ENCODE measurements around the gene CALR. TPM values are rescaled to one million over a fixed set of nuclear protein-coding genes. Genes with fewer than 3 reads are reported as not detected.

CALR gene
- total RNA-seq, 2 donors from 2014 or later: 298 to 388 TPM

DNA sequence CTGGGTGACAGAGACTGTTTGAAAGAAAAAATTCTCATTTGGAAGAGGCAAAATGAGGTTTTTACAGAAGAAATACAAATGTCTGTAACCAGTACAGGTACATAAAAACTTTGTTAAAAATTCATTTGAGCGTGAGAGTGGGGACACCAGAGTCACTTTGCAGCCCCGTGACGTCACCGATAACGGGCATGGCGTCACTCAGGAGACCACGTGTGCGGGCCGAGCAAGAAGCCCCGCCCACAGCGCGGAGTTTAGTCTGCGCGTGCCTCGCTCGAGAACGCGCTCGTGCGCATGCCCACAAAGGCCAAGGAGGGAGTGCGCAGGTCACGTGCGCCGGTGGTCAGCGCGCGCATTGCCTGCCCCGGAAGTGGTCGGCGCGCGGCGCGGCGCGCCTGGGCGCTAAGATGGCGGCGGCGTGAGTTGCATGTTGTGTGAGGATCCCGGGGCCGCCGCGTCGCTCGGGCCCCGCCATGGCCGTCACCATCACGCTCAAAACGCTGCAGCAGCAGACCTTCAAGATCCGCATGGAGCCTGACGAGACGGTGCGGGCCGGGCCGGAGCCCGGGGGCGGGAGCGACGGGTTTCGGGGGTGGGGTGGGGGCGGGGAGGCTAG is 7.2 kb downstream of the CALR start, which contains the start of gene RAD23A:
Gene RAD23A (plus strand): TSS at position 384 of the 613 bp plus-strand sequence. CDS start 87 bp downstream, at position 471.
- Histone ChIP-seq H3K4me3 (peak within 1 kb of the TSS; percentile 75 to 91), H3K9me3 (no peaks in the 10 kb centered on the region), H3K27me3 (no peaks in the 10 kb centered on the region), H3K4me1 (peaks cover 62% of the 10 kb centered on the region), H3K36me3 (replicated peaks in 1 of 2; ENCODE audit: insufficient read depth in 1 of 2, low read depth in 2 of 2) (peaks cover 14 to 35% of the 10 kb centered on the region in 2 donors), H3K27ac (peak within 1 kb of the TSS; percentile 86 to 95 (median 87))
- 1% methylated on average over 41 to 50 of the region's 62 CpGs for WGBS, 2 donors
- intact Hi-C loops (cut with DNase I): no loop called here
- peak; percentile 98 to 99 (median 99) for DNase-seq
- peak; percentile 95 for ATAC-seq
- peak; percentile 67 to 90 (median 84) for TF ChIP-seq POLR2A (IDR thresholded peaks at IDR 0.05)
- TF ChIP-seq, protein P1, sequence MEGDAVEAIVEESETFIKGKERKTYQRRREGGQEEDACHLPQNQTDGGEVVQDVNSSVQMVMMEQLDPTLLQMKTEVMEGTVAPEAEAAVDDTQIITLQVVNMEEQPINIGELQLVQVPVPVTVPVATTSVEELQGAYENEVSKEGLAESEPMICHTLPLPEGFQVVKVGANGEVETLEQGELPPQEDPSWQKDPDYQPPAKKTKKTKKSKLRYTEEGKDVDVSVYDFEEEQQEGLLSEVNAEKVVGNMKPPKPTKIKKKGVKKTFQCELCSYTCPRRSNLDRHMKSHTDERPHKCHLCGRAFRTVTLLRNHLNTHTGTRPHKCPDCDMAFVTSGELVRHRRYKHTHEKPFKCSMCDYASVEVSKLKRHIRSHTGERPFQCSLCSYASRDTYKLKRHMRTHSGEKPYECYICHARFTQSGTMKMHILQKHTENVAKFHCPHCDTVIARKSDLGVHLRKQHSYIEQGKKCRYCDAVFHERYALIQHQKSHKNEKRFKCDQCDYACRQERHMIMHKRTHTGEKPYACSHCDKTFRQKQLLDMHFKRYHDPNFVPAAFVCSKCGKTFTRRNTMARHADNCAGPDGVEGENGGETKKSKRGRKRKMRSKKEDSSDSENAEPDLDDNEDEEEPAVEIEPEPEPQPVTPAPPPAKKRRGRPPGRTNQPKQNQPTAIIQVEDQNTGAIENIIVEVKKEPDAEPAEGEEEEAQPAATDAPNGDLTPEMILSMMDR (IDR thresholded peaks at IDR 0.05): peak in 3 of 7 experiments; percentile 12 to 34 (median 16)

DNA sequence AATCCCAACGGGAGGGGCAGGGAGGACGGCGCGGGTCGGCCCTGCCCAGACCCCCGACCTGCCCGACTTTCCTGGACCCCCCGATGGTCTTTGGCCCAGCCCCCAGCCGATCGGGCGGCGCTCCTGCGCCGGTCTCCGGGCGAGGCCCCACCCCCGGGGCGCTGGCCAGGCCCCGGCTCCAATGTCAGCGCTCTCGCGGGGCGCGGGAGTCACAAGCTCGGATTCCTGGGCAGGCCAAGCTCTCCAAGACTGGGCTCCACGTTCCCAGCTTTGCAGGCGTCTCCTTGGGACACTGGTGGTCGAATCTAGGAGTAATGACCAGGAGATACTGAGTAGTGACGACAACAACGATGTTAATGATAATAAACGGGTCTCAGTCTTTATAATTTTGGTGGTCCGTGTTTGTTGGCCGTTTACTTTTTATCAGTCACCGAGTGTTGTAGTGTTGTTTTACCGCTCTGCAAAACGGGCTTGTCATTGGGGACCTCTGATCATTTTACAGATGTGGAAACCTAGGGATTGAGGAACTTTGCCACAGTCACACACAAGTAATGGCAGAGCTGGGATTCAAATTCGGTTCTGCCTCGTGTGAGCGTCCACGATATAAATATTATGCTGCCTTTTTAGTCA is 7.8 kb downstream of the CALR start:
- WGBS, 2 donors: 1% methylated on average over 14 to 31 of the region's 40 CpGs
- H3K27ac ChIP-seq: peak overlapping the region; percentile 86 to 95 (median 87)
- TF ChIP-seq, protein P1 (IDR thresholded peaks at IDR 0.05): no peak
- TF ChIP-seq POLR2A (IDR thresholded peaks at IDR 0.05): no peak
- DNase-seq (peak; percentile 69 to 77 (median 73)), ATAC-seq (peak; percentile 70)
- H3K4me3 ChIP-seq: peak overlapping the region; percentile 75 to 91
- intact Hi-C loops (cut with DNase I): no loop called here
- peaks cover 8 to 37% of the 10 kb centered on the region in 2 donors for H3K36me3 ChIP-seq (replicated peaks in 1 of 2; ENCODE audit: insufficient read depth in 1 of 2, low read depth in 2 of 2)
- H3K9me3 ChIP-seq: no peaks in the 10 kb centered on the region
- no peaks in the 10 kb centered on the region for H3K27me3 ChIP-seq
- peaks cover 55% of the 10 kb centered on the region for H3K4me1 ChIP-seq

DNA sequence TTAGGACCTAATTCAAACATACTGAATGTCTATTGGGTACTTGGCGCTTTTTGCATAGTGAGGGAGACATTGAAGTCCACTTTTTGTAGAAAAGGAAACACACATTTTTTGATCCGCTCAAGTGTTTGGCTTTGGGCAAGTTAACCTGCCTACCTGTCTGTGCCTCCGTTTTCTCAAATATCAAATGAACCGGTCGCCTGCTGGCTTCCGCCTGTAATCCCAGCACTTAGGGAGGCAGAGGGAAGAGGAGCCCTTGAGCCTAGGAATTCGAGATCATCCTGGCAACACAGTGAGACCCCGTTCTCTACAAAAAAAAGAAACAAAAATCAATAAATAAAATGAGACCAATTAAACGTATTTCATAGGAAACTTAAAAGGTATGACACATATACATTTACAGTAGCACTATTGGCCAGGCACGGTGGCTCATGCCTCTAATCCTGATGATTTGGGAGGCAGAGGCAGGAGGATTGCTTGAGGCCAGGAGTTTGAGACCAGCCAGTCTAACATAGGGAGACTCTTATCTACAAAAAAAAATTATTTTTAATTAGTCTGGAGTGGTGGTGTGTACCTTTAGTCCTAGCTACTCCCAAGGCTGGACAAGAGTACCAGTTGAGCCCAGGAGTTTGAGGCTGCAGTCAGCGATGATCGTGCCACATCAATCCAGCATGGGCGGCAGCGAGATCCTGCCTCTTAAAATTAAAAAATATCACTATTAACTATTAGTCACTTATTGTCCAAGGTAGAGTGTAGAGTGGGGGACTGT is 8.5 kb downstream of the CALR start:
- ATAC-seq (no peak), DNase-seq (no peak)
- WGBS, 2 donors: 53 to 61% methylated on average over 14 of the region's 14 CpGs
- H3K9me3 ChIP-seq: no peaks in the 10 kb centered on the region
- intact Hi-C loops (cut with DNase I): no loop called here
- TF ChIP-seq, protein P1 (IDR thresholded peaks at IDR 0.05): no peak
- no peak for TF ChIP-seq POLR2A (IDR thresholded peaks at IDR 0.05)
- peaks cover 48% of the 10 kb centered on the region for H3K4me1 ChIP-seq
- H3K27ac ChIP-seq: peak overlapping the region in 3 of 4 donors; percentile 86 to 95 (median 88)
- H3K27me3 ChIP-seq: no peaks in the 10 kb centered on the region
- H3K36me3 ChIP-seq (replicated peaks in 1 of 2; ENCODE audit: insufficient read depth in 1 of 2, low read depth in 2 of 2): peaks cover 8 to 33% of the 10 kb centered on the region in 2 donors
- H3K4me3 ChIP-seq: no peak overlapping the region

DNA sequence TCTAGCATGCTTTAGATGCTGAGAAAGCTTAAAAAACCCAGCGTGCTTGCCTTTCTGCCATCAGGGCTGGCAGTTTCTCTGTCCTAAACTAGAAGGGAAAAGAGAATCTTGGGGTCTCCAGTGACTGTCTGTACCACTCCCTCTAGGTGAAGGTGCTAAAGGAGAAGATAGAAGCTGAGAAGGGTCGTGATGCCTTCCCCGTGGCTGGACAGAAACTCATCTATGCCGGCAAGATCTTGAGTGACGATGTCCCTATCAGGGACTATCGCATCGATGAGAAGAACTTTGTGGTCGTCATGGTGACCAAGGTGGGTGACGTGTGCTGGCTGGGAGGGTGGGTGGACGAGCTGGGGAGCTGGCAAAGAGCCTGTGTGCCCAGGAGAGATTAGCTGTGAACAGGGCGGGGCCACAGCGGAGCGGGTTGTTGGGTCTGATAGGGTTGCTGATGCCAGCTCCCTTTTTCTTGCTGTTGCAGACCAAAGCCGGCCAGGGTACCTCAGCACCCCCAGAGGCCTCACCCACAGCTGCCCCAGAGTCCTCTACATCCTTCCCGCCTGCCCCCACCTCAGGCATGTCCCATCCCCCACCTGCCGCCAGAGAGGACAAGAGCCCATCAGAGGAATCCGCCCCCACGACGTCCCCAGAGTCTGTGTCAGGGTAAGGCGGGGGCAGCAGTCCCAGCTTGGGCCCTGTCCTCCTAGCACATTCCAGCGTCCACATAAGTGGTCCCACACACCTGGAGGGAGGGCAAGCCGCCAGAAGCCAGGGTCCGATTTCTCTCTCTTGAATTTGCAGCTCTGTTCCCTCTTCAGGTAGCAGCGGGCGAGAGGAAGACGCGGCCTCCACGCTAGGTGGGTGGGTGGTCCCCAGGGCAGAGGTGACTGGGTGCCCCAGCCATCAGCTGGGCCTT is 9.5 kb downstream of the CALR start:
- ATAC-seq (no peak), DNase-seq (no peak)
- peaks cover 38% of the 10 kb centered on the region for H3K4me1 ChIP-seq
- H3K36me3 ChIP-seq (replicated peaks in 1 of 2; ENCODE audit: insufficient read depth in 1 of 2, low read depth in 2 of 2): peaks cover 8 to 36% of the 10 kb centered on the region in 2 donors
- H3K27me3 ChIP-seq: no peaks in the 10 kb centered on the region
- TF ChIP-seq POLR2A (IDR thresholded peaks at IDR 0.05): no peak
- TF ChIP-seq, protein P1 (IDR thresholded peaks at IDR 0.05): no peak
- no peak overlapping the region for H3K27ac ChIP-seq
- H3K4me3 ChIP-seq: no peak overlapping the region
- H3K9me3 ChIP-seq: no peaks in the 10 kb centered on the region
- WGBS, 2 donors: 66 to 75% methylated on average over 11 to 26 of the region's 28 CpGs
- intact Hi-C loops (cut with DNase I): no loop called here
